Myocyte (in vitro differentiated cells): ENCODE data around the gene GABRB1. TPM values are rescaled to one million over a fixed set of nuclear protein-coding genes. Genes with fewer than 3 reads are reported as not detected.

ENCODE experiments used
- DNase-seq: peaks from one replicate; pipeline ENCODE4 v3.0.0-alpha.2; 2012; ENCODE audit warnings: low read depth
- polyA plus RNA-seq: library from polyadenylated mRNA; unstranded; fragments of >200 nt; gene quantifications from one replicate; pipeline ENCODE4 v1.2.1, GENCODE V29; 2012; ENCODE audit warnings: missing spikeins
- total RNA-seq: library from RNA; depleted of rRNA; stranded (reverse); fragments of >200 nt; gene quantifications from 2 replicates; pipeline ENCODE4 v1.2.3, GENCODE V29; 2014

GABRB1 gene
- not detected in 2 replicates for total RNA-seq
- not detected for polyA plus RNA-seq

DNA sequence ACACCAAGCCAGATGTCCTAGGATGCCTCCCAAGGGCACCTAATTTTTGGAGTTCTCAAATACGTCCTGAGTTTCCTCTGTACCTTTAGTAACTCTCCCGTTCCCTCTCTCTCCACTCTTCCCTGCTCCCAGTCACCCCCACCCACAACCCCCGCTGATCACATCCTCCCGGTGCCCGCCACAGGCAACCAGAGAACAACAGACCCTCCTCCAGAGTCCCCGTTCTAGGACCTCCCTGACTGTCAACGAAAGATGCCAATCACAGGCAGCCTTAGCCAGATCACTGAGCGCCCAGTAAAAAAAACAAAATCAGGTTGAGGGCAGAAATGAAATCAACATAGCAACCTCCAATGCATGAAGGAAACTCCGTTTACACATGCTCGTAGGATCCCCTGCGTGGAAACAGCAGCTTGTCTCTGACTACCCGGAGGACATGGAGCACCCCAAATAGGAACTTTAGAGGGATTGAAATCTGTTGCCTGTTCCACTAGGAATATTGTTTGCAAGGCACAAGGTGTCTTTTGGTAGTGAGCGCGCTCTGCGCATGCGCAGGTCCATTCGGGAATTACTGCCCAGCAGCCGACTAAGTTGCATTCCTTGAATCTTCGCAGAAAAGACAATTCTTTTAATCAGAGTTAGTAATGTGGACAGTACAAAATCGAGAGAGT, at the start of gene GABRB1:
TSS of gene GABRB1 (plus strand) at position 557 of the 668 bp plus-strand sequence.
- peak; percentile 40 for DNase-seq

- DNase-seq, result no peak
Measured at GRCh38 chr4:46984781-46985180, 46.6 kb upstream of the GABRB1 start.

GRCh38 chr4:46986922-46987638, 44.3 kb upstream of the GABRB1 start:
- DNase-seq, result no peak

- DNase-seq, result no peak
Measured at GRCh38 chr4:46992338-46992737, 39.0 kb upstream of the GABRB1 start.

- no peak for DNase-seq
Measured at GRCh38 chr4:46993075-46994006, 38.0 kb upstream of the GABRB1 start, which contains the start of gene GABRA4. Gene GABRA4, minus strand, starts transcription at chr4:46993581. Its CDS starts 157 bp downstream, at chr4:46993424.

GRCh38 chr4:46994007-46994405, 37.4 kb upstream of the GABRB1 start:
- DNase-seq, result no peak

GRCh38 chr4:46999566-46999965, 31.8 kb upstream of the GABRB1 start:
- no peak for DNase-seq

GRCh38 chr4:47000406-47000805, 31.0 kb upstream of the GABRB1 start:
- no peak for DNase-seq

DNA sequence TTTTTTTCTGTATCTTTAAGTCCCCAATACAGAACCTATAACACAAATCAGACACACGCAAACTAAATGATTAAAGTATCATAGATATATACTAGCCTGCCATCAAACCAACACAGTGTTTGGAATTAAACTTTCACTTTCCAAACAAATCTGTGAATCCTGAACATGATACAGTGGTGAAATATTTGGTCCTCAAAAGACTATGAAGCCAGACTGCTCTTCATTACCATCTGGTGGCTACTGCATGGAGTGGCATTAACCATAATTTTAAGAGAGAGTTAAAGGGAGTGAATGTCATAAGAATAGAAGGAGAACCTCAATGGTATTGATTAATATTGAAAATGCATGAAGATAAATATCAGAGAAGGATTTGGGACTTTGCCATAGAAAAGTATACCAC, 28.8 kb upstream of the GABRB1 start:
- DNase-seq, result peak; percentile 25

- DNase-seq, result no peak
Measured at GRCh38 chr4:47010347-47010911, 20.9 kb upstream of the GABRB1 start.

GRCh38 chr4:47010912-47011446, 20.4 kb upstream of the GABRB1 start:
- no peak for DNase-seq

- no peak for DNase-seq
Measured at GRCh38 chr4:47012676-47013075, 18.7 kb upstream of the GABRB1 start.

GRCh38 chr4:47013373-47013772, 18.0 kb upstream of the GABRB1 start:
- DNase-seq, result no peak

- no peak for DNase-seq
Measured at GRCh38 chr4:47017081-47017480, 14.3 kb upstream of the GABRB1 start.

- DNase-seq, result no peak
Measured at GRCh38 chr4:47017494-47017893, 13.9 kb upstream of the GABRB1 start.

- DNase-seq, result no peak
Measured at GRCh38 chr4:47031751-47032404, 511 bp downstream of the GABRB1 start.

DNA sequence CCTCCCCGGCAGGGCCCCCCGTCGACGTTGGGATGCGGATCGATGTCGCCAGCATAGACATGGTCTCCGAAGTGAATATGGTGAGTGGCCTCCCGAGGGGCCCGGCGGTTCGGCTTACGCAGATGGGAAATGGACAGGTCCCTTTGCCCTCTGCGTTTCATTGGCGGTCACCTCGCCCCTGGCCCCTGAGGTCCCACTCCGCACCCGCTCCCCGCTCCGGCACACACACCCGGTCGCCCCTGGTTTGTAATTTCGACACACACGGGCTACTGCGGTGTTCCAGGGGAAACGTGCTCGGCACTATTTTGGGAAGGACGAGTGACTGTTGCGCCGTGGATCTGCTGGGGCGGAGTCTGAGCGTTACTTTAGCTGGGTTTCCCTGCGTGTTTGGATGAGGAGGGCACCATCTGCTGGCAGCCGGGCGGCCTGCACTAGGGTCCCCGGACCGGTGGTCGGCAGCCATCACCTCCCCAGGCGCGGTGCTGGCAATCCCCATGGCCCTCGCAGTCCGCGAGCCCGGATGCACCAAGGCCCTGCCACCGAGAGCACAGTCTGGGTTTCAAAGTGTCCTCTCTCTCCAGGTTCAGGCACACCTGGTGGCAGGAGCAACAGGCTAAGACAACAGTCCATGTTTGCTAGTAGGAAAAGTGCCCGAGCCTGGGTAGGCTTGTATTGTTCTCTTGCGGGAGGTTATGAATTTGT, 1.2 kb downstream of the GABRB1 start:
- DNase-seq, result peak; percentile 59

DNA sequence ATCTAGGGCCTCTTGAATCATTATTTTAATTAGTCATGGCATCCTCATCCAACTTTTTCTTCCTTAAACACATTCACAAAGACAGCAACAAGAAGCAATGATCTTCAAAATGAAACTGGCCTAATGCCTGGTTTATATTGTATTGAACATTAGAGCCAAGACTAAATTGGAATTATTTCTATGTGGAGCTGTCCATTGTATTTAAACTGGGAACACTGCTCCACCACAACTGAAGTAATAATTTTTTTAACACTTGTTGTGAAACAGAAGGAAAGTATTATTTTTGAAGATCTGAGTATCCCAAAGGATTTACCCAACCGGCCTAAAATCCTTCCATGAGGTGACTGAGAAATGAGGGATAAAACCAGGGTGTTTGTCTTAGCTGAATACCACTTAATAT, 6.9 kb downstream of the GABRB1 start:
- no peak for DNase-seq

DNA sequence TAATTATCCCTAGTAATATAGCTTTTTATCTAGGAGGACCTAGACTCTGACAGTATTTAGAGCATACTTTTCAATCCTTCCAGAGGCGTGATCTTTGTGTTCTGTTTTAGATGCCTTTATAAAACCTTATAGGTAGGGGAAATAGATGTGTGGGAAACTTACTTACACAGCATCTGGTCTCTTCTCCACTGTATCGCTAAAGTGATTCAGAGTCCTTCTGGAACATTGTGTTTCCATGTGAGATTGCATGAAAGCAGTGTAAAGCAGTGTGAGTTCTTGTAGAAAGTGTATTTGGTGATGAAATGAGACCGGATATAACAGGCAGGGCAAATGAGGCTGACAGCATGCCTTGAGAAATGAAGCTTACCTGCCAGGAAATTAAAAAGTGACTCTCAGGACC, 9.5 kb downstream of the GABRB1 start:
- no peak for DNase-seq

DNA sequence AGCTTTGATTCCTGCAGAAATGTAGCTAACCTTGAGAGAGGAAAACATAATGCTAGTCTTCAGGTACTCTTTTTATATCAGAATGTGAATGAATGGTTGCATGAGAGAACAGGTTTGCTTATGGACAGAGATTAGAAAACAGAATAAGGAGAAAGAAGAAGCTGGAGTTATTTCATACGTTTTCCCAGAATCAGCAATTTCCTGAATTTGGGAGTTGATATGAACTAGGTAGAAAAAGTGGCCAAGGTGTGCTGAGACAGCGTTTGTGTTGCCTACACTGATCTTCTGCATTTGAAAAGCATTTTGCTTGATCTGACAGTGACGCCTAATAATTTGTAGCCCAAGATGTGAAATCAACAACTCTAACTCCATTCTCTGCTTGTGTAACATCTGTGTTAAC, 12.5 kb downstream of the GABRB1 start:
- DNase-seq, result no peak
